Inflammatory macrophage treated with lipopolysaccharide for 1 hour (primary cell): Measurements from ENCODE around the gene CDK18.

Experiments
- DNase-seq, 2 donors: peaks; one replicate each; pipeline ENCODE4 v3.0.0-alpha.2; 2020 to 2022

Gene CDK18

DNA sequence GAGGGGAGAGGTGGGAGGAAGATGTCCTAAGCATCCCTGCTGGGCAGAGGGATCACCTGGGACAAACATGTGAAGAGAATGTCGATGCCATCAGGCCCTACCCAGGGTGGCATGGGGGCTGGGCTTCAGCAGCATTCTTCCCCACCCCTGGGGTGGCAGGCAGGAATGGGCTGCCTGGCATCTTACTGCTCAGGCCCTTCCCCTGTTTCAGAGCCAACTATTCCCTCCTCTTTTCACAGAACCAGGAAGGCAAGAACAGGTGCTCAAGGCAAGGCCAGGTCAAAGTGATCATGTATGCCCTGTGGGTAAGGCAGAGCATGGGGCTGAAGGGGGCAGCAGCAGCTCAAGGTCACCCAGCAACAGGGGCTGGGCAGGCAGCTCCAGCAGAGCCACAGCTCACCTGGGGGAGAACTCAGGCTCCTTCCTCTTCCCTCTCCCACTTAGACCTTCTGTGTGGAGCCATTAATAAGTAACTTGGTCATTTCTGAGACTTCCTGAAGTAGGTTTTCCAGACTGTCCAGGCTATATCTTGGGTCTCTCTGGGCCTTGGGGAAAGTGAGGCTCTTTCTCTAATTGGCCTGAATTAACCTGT lies 70.9 kb downstream of the CDK18 start:
- no peak for DNase-seq

DNA sequence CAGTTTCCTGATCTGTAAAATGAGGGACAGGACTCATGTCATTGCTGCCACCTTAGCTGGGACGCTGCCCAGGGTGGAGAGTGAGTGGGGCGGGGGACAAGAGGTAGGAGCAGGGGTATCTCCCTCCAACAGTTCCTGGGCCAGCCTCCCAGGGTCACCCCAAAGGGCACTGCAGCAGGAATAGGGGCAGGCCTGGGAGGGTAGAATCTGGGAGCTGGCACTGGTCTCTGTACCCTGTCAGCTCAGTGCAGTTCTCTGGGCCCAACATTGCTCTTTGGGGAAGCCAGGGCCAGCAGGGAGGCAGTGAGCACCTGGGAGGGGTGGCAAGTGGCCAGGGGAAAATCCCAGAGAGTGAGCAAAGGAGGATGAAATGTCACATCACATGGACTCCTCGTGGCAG lies 71.5 kb downstream of the CDK18 start:
- no peak for DNase-seq

DNA sequence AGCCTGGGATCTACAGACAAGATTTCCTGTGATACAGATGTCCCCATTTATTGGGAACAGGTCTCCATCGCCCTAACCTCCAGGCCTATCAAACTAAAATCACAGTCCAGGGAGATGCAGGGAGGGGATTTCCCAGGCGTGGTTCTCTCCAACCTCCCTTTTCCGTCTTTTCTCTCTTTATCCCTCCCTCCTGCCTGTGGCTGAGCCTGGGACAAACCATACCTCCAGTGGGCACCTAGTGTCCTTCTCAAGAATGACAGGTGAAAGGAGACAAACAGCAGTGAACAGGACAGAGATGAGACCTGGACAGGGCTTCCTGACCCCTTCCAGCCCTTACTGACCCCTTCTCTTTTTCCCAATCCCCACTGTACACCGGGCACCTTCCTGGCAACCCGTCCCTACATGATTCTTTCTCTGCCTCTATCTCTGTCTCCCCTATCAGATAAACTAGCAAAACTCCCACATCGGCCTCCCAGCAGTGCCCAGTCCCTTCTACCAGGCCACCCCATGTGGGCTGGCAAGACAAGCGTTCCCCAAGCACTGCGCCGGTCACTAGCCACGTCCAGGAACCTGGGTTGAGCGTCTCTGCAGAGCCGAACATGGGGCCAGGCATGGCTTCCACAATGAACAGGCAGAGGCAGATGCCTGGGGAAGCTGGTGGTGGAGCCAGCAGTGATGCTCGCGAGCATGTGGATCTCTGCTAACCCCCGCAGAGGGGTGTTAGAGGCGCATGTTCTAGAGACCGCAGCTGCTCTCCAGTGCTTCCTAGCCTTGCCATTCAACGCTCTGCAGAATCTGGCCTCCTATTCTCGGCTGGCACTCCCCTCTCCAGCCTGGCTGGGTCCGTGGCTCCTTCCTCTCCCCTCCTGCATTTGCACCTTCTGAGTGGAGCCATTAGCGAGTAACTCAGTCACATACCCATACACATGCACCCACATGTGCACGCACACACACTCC lies 72.6 kb downstream of the CDK18 start:
- no peak for DNase-seq

DNA sequence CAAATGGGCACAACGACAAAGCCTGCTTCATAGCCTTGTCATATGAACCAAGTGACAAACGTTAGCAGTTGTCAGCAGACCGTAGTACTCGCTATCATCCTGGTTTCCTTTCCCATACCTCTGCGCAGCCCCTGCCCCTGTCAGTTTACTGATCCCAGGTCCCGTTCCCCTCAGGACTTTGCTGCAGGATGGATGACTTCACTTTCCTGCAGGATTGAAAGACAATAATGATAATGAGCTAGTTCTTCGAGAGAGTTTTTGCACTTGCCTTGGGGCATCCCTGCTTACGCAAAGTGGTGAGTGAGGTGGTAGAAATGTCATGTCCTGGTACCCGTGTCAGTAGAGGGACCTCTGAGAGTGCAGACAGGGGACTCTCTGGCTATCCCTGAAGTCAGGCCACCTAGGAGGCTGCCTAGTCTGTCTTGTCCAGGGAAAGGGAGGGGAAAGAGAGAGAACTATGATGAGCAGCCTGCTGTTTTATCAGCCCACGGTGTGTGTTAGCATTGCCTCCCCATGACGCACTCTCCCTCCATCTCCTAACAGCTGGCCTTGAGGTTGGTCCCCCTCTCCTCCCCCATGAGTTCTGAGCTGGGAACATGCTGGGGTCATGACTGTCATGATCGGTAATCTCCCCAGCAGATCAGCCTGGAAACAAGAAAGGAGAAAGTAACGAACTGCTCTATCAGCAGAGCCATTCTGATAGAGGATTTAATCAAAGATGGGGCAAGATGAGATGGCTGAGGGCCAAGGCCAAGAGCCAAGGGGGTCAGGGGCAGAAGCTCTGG lies 73.6 kb downstream of the CDK18 start:
- DNase-seq: no peak

DNA sequence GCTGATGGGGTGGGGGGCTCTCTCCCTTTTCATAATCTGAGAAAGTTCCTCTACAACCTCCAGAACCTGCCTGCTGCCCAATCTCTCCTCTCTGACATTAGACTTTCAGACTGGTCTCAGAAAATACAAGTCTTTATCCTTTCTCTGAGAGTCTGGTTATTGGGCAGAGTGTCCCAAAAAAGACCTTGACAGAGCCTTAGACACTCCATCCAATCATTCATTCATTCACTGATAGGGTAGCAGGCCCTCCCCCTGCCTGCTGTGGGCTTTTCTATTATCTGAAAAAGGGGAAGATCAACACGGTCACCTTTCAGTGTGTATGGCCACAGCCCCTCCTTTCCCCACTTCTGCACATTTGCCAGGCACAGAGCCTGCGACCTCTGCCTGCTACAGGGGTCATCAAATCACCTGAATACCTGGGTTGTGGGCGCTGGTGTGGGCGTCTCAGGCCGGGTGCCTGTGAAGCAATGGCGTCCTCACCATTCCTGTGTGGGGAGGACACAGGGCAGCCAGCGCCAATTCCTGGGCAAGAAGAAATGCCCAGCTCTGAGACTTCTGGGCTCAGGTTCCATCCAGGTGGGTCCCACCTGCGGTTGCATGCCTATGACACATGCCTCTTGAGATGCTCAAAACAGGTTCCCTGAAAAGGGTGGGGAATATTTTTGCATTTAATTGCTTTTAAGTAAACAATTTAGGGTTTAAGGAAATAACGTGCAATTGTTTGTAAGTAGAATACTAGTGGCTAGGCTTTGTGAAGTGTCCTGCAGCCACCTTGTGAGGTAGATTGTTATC lies 74.5 kb downstream of the CDK18 start:
- DNase-seq: no peak

DNA sequence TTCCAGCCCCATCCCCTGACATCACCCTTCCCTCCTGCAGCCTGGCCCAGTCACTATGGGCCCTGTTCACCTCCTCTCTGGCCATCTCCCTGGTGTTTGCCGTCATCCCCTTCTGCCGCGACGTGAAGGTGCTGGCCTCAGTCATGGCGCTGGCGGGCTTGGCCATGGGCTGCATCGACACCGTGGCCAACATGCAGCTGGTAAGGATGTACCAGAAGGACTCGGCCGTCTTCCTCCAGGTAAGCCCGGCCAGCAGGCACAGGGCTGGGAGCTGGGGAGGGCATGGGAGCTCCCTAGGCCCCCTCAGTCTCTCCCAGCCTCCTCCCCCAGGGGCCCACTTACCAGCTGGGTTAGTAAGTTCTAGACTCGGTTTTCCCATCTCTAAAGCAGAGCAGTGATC lies 75.2 kb downstream of the CDK18 start:
- no peak for DNase-seq

DNA sequence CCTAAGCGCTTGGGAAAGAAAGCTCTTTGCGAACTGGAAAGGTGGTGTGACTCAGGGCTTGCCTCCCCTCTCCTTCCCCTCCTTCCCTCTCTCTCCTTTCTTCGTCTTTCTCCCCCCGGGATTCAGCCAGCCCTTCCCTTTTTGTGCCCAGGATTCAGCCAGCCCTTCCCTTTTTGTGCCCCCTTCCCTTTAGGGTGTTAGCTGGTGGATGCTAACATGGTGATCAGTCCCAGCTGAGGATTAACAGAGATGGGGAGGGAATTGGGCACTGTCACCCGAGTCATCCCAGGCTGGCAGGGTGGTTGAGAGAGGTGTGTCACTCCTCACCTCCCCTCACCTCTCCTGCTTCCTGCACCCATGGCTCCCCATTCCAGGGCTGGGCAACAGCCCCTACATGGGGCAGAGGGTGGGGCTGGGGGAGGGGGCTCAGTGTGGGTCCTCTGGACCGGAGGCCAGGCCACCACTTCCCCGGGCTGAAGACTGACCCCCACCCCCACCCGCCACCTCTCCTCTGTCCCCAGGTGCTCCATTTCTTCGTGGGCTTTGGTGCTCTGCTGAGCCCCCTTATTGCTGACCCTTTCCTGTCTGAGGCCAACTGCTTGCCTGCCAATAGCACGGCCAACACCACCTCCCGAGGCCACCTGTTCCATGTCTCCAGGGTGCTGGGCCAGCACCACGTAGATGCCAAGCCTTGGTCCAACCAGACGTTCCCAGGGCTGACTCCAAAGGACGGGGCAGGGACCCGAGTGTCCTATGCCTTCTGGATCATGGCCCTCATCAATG lies 75.9 kb downstream of the CDK18 start:
- DNase-seq: no peak

DNA sequence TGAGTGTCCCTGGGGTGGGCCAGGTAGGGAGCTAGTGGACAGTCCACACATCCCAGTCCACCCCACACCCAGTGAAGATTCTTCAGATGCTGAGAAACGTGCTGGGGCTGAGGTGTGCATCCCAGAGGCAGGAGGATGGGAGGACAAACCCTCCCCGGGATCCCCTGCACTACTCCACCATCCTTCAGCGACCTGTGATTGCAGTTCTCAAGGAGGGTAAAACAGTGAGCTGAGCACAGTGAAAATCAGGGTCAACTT lies 76.4 kb downstream of the CDK18 start:
- no peak for DNase-seq

DNA sequence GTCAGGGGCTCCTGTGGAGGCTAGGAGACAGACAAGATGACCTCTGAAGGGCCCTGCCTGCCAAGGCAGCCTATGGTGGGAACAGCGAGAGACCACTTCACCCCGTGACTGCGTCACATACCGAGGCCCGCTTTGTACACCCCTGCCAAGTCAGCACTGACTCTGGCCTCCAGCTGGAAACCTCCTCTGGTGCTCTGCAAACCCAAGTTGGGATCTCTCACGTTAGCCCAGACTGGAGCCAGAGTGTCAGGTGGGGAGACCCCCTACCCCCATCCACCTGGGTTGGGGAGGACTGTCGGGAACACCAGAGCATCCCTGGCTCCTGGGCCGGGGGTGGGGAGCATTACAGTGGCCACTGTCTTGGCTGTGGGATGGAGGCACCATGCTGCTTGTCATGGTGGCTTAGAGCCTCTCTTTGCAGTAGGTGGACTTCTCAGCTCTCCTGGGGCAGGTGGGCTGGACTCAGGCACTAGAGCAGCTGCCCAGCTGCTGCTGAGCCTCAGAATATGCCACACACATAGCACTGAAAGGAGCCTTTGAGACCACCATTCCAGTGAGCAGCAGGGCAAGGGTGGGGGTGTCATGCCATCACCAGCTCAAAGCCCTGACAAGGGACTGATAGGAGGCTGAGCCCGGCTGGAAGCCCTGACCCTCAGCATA lies 77.0 kb downstream of the CDK18 start:
- DNase-seq: no peak

DNA sequence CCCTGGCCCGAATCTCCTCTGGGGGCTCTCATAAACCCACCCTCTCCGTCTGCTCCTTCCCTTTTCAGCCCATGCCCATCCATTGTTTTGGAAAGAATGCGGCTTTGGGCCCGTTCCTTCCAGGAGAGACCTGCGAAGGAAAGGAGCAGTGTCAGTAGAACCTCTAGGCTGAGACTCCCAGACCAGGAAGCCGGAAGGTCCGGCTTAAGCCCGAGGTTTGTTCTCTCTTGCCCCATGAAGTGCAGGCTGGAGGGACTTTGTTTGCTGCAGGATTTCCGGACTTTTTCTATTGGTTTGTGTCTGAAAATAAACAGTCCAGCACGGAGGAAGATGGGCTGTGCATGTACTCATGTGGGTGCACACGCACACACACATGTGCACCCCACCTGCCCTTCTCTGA lies 77.6 kb downstream of the CDK18 start:
- no peak for DNase-seq
